ENCODE results near the gene ACTRT2.

ACTRT2 gene

GRCh38 chr1:3021233-3021671 lies at the start of gene ACTRT2:
Gene ACTRT2 (plus strand): TSS chr1:3021467. CDS start chr1:3021687, 220 bp downstream.
- no peak for TF ChIP-seq CTCF (conservative IDR thresholded peaks at IDR 0.05; ENCODE audit: low read depth, low read length)
- Histone ChIP-seq H3K4me3 (IDR thresholded peaks at IDR 0.05; ENCODE audit: insufficient read depth, low read depth, low read length) (no peak within 1 kb of the TSS), H2AFZ (ENCODE audit: low read depth) (no peak within 1 kb of the TSS), H3K36me3 (ENCODE audit: insufficient read depth) (no peaks in the 10 kb centered on the region), H3K4me2 (no peak within 1 kb of the TSS), H3K4me1 (ENCODE audit: low read depth, poor library complexity, severe bottlenecking) (no peaks in the 10 kb centered on the region), H3K9ac (no peak within 1 kb of the TSS), H3K27me3 (ENCODE audit: insufficient read depth, low read depth) (peaks cover 50% of the 10 kb centered on the region), H3K27ac (no peak within 1 kb of the TSS), H3K79me2 (ENCODE audit: insufficient read depth, low read depth) (no peaks in the 10 kb centered on the region), H4K20me1 (ENCODE audit: insufficient read depth) (no peaks in the 10 kb centered on the region)

DNA sequence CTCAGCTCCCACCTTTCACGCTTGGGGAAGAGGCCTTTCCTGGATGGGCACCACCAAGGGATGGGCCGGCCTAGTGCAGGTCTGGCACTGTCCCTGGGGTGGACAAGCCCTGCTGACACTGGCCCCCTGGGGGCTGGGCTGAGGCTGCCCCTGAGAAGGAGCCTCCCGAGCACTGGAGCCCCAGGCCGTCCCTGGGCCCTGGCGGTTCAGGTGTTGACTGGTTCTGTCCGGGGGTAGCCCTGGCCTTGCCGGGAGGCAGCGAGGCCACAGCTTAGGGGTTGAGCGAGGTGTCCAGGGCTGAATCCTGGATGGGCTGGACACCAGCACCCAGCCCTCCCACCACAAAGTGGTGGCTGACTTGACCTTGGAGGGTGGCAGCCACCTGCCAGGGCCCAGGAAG lies 49.7 kb upstream of the ACTRT2 start:
- H3K36me3 ChIP-seq (ENCODE audit: insufficient read depth), result no peaks in the 10 kb centered on the region
- no peak overlapping the region for H3K27ac ChIP-seq
- H3K4me2 ChIP-seq, result no peak overlapping the region
- H3K79me2 ChIP-seq (ENCODE audit: insufficient read depth, low read depth), result no peaks in the 10 kb centered on the region
- H3K27me3 ChIP-seq (ENCODE audit: insufficient read depth, low read depth), result peaks cover 21% of the 10 kb centered on the region; the same call in 1 of the 2 replicates
- H4K20me1 ChIP-seq (ENCODE audit: insufficient read depth), result no peaks in the 10 kb centered on the region
- no peak for TF ChIP-seq CTCF (conservative IDR thresholded peaks at IDR 0.05; ENCODE audit: low read depth, low read length)
- H3K9ac ChIP-seq, result no peak overlapping the region
- H2AFZ ChIP-seq (ENCODE audit: low read depth), result no peak overlapping the region
- no peak overlapping the region for H3K4me3 ChIP-seq (IDR thresholded peaks at IDR 0.05; ENCODE audit: insufficient read depth, low read depth, low read length)
- H3K4me1 ChIP-seq (ENCODE audit: low read depth, poor library complexity, severe bottlenecking), result no peaks in the 10 kb centered on the region

- H3K36me3 ChIP-seq (ENCODE audit: insufficient read depth), result no peaks in the 10 kb centered on the region
- H3K4me3 ChIP-seq (IDR thresholded peaks at IDR 0.05; ENCODE audit: insufficient read depth, low read depth, low read length), result no peak overlapping the region
- no peaks in the 10 kb centered on the region for H3K79me2 ChIP-seq (ENCODE audit: insufficient read depth, low read depth)
- H3K27ac ChIP-seq, result no peak overlapping the region
- H3K4me2 ChIP-seq, result no peak overlapping the region
- no peak overlapping the region for H3K9ac ChIP-seq
- H3K4me1 ChIP-seq (ENCODE audit: low read depth, poor library complexity, severe bottlenecking), result no peaks in the 10 kb centered on the region
- H2AFZ ChIP-seq (ENCODE audit: low read depth), result no peak overlapping the region
- H4K20me1 ChIP-seq (ENCODE audit: insufficient read depth), result no peaks in the 10 kb centered on the region
- no peak for TF ChIP-seq CTCF (conservative IDR thresholded peaks at IDR 0.05; ENCODE audit: low read depth, low read length)
- H3K27me3 ChIP-seq (ENCODE audit: insufficient read depth, low read depth), result peaks cover 21% of the 10 kb centered on the region; the same call in 1 of the 2 replicates
These were observed 49.0 kb upstream of the ACTRT2 start for GRCh38 chr1:2972011-2972878.

DNA sequence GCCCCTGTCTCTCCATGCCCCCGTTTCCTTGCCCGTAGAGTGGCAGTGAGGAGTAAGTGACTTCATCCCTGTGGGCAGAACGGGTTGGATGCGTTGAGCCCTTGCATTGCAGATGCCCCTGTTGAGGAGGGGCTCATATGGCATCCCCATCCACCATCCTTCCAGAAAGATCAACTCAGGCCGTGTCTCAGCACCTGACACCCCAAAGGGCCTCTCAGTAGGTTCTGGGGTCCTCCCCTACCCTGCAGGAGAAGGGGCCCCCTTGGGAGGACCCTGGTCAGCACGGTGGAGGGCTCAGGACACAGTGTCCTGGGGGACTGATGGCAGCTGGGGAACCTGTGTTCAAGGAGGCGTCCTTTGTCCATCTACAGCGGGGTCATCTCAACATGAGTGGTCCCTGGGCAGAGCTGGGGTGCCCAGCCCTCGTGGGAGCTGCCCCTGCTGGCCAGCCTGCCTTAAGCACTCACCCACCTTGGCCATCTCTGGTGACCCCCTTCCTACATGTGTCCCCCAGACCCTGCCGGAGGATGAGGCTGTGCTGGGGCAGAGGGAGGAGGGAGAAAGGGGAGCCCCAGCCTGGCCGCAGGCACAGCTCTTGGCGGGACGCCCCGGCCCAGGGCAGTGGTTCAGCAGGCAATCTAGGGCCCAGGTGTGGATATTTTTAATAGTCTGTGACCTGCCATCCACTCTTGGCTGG lies 48.2 kb upstream of the ACTRT2 start:
- no peak overlapping the region for H3K4me2 ChIP-seq
- no peaks in the 10 kb centered on the region for H4K20me1 ChIP-seq (ENCODE audit: insufficient read depth)
- H2AFZ ChIP-seq (ENCODE audit: low read depth), result no peak overlapping the region
- no peaks in the 10 kb centered on the region for H3K4me1 ChIP-seq (ENCODE audit: low read depth, poor library complexity, severe bottlenecking)
- H3K27ac ChIP-seq, result no peak overlapping the region
- no peak overlapping the region for H3K9ac ChIP-seq
- no peaks in the 10 kb centered on the region for H3K79me2 ChIP-seq (ENCODE audit: insufficient read depth, low read depth)
- no peak overlapping the region for H3K4me3 ChIP-seq (IDR thresholded peaks at IDR 0.05; ENCODE audit: insufficient read depth, low read depth, low read length)
- no peaks in the 10 kb centered on the region for H3K36me3 ChIP-seq (ENCODE audit: insufficient read depth)
- TF ChIP-seq CTCF (conservative IDR thresholded peaks at IDR 0.05; ENCODE audit: low read depth, low read length), result no peak
- H3K27me3 ChIP-seq (ENCODE audit: insufficient read depth, low read depth), result peaks cover 15% of the 10 kb centered on the region; the same call in 1 of the 2 replicates

Measured in KMS-11 (cell line).